Medulla oblongata (tissue), 1 donor: ENCODE measurements around the gene MYH16.
"Not testable (repeated sequence)": the region's sequence is repeated elsewhere in the genome, so short reads cannot be mapped to it uniquely, and the experiment has no call there.

ENCODE experiments used
- DNase-seq: peaks from one replicate; pipeline ENCODE4 v3.0.0-alpha.2; 2015; ENCODE audit errors: extremely low spot score

The MYH16 gene

GRCh38 chr7:99258501-99258900, 14.1 kb upstream of the MYH16 start:
- no peak for DNase-seq

- no peak for DNase-seq
Measured at GRCh38 chr7:99260395-99260794, 12.2 kb upstream of the MYH16 start.

GRCh38 chr7:99261646-99262045, 11.0 kb upstream of the MYH16 start:
- no peak for DNase-seq

- DNase-seq: no peak
Measured at GRCh38 chr7:99265848-99266480, 6.7 kb upstream of the MYH16 start.

- DNase-seq: no peak
Measured at GRCh38 chr7:99267481-99267840, 5.2 kb upstream of the MYH16 start.

GRCh38 chr7:99267841-99268576, 4.6 kb upstream of the MYH16 start:
- DNase-seq: peak; percentile 41

- no peak for DNase-seq
Measured at GRCh38 chr7:99268577-99268908, 4.1 kb upstream of the MYH16 start.

GRCh38 chr7:99270702-99271101, 1.9 kb upstream of the MYH16 start:
- DNase-seq: no peak

GRCh38 chr7:99273561-99273960, 922 bp downstream of the MYH16 start:
- not testable (repeated sequence) for DNase-seq

- DNase-seq: not testable (repeated sequence)
Measured at GRCh38 chr7:99274908-99275307, 2.3 kb downstream of the MYH16 start.

GRCh38 chr7:99275496-99275895, 2.9 kb downstream of the MYH16 start:
- DNase-seq: no peak

- no peak for DNase-seq
Measured at GRCh38 chr7:99278180-99278579, 5.5 kb downstream of the MYH16 start.

GRCh38 chr7:99284165-99284564, 11.5 kb downstream of the MYH16 start:
- DNase-seq: not testable (repeated sequence)

- DNase-seq: no peak
Measured at GRCh38 chr7:99287779-99288534, 15.3 kb downstream of the MYH16 start.

GRCh38 chr7:99289185-99289584, 16.5 kb downstream of the MYH16 start:
- no peak for DNase-seq

GRCh38 chr7:99290148-99290547, 17.5 kb downstream of the MYH16 start:
- DNase-seq: not testable (repeated sequence)

- no peak for DNase-seq
Measured at GRCh38 chr7:99290980-99291607, 18.5 kb downstream of the MYH16 start.

GRCh38 chr7:99292127-99292526, 19.5 kb downstream of the MYH16 start:
- no peak for DNase-seq

- no peak for DNase-seq
Measured at GRCh38 chr7:99293167-99293566, 20.5 kb downstream of the MYH16 start.

GRCh38 chr7:99293650-99294049, 21.0 kb downstream of the MYH16 start:
- no peak for DNase-seq

GRCh38 chr7:99296471-99296870, 23.8 kb downstream of the MYH16 start:
- no peak for DNase-seq

- DNase-seq: no peak
Measured at GRCh38 chr7:99301496-99301895, 28.9 kb downstream of the MYH16 start.
